PC-3 (cell line): Measurements from ENCODE around the gene MRC1. TPM values are rescaled to one million over a fixed set of nuclear protein-coding genes. Genes with fewer than 3 reads are reported as not detected.

Source experiments
- ATAC-seq: fragments of 200-7000 bp; cut with Tn5 transposase; 2 replicates; pipeline ENCODE4 v1.9.1; 2020; ENCODE audit warnings: mild to moderate bottlenecking, moderate library complexity
- Bru-seq: library from RNA; stranded (reverse); fragments of 400-500 nt; gene quantifications from one replicate; lab custom pipeline; 2021; lab: Mats Ljungman, UMichigan
- BruChase-seq, 2 experiments: library from RNA; stranded (reverse); fragments of 400-500 nt; gene quantifications; one replicate each; lab custom pipeline; 2021; lab: Mats Ljungman, UMichigan
- BruUV-seq: library from RNA; stranded (reverse); fragments of 400-500 nt; replicated peaks from 2 replicates; lab custom pipeline; 2021; lab: Mats Ljungman, UMichigan
- CTCF ChIA-PET: fragments of 300-600 bp; sonication (Branson Sonifier 250); formaldehyde crosslinking; loops from one replicate; lab custom pipeline; 2022; ENCODE audit warnings: antibody characterized with exemption; lab: Charles Lee
- POLR2A ChIA-PET: fragments of 300-600 bp; sonication (Branson Sonifier 250); formaldehyde crosslinking; loops from one replicate; lab custom pipeline; 2022; ENCODE audit warnings: antibody characterized with exemption; ENCODE audit not compliant: unreplicated experiment; lab: Charles Lee
- DNase-seq: peaks from one replicate; pipeline ENCODE4 v3.0.0-alpha.2; 2015
- H2AFZ ChIP-seq: fragments of 300-600 bp; sonication (generic); 2 replicates; pipeline ENCODE4 v1.6.0; 2016; ENCODE audit warnings: antibody characterized with exemption, low read length
- H3F3A ChIP-seq: fragments of 300-600 bp; sonication (generic); one replicate; pipeline ENCODE4 v1.6.0; 2017; ENCODE audit warnings: antibody characterized with exemption, low read length, control low read depth, mild to moderate bottlenecking; ENCODE audit not compliant: unreplicated experiment
- H3K27ac ChIP-seq: fragments of 300-600 bp; sonication (generic); 2 replicates; pipeline ENCODE4 v1.5.1; 2016; ENCODE audit warnings: mild to moderate bottlenecking, low read length
- H3K27me3 ChIP-seq: fragments of 300-600 bp; sonication (generic); 2 replicates; pipeline ENCODE4 v1.6.1; 2016; ENCODE audit warnings: low read length, mixed read lengths
- H3K36me3 ChIP-seq: fragments of 300-600 bp; sonication (generic); 2 replicates; pipeline ENCODE4 v1.6.1; 2016; ENCODE audit warnings: low read depth, mixed run types, low read length, mixed read lengths
- H3K4me1 ChIP-seq: fragments of 300-600 bp; sonication (generic); 2 replicates; pipeline ENCODE4 v1.5.1; 2016; ENCODE audit warnings: low read length; ENCODE audit not compliant: insufficient read depth
- H3K4me2 ChIP-seq: fragments of 300-600 bp; sonication (generic); 2 replicates; pipeline ENCODE4 v1.6.0; 2016; ENCODE audit warnings: low read length
- H3K4me3 ChIP-seq: fragments of 300-600 bp; sonication (generic); 2 replicates; pipeline ENCODE4 v1.5.1; 2016; ENCODE audit warnings: mild to moderate bottlenecking, low read length, mixed read lengths
- H3K79me2 ChIP-seq: fragments of 300-600 bp; sonication (generic); 2 replicates; pipeline ENCODE4 v1.6.1; 2017; ENCODE audit warnings: low read length, mixed read lengths
- H3K9ac ChIP-seq: fragments of 300-600 bp; sonication (generic); 2 replicates; pipeline ENCODE4 v1.6.0; 2016; ENCODE audit warnings: mild to moderate bottlenecking, low read length
- H3K9me2 ChIP-seq: fragments of 300-600 bp; sonication (generic); replicated peaks from 2 replicates; pipeline ENCODE4 v1.6.1; 2016; ENCODE audit warnings: mixed run types, low read length, mixed read lengths
- H3K9me3 ChIP-seq: fragments of 300-600 bp; sonication (generic); 2 replicates; pipeline ENCODE4 v1.6.1; 2016; ENCODE audit warnings: low read length, mixed read lengths
- H4K20me1 ChIP-seq: fragments of 300-600 bp; sonication (generic); 2 replicates; pipeline ENCODE4 v1.6.1; 2016; ENCODE audit warnings: low read length, mixed read lengths
- CTCF ChIP-seq: fragments of 300-600 bp; sonication (generic); conservative IDR thresholded peaks from 2 replicates; pipeline ENCODE4 v1.5.1; 2017; ENCODE audit warnings: antibody characterized with exemption, low read depth, mild to moderate bottlenecking, low read length
- EZH2 ChIP-seq: fragments of 300-600 bp; sonication (generic); IDR thresholded peaks from one replicate; pipeline ENCODE4 v1.6.1; 2017; ENCODE audit warnings: antibody characterized with exemption, mild to moderate bottlenecking, low read length; ENCODE audit not compliant: unreplicated experiment
- EZH2phosphoT487 ChIP-seq: fragments of 300-600 bp; sonication (generic); IDR thresholded peaks from 2 replicates; pipeline ENCODE4 v1.6.1; 2018; ENCODE audit warnings: mild to moderate bottlenecking, antibody characterized with exemption, low read length, borderline replicate concordance
- intact Hi-C: fragments of 100-400 bp; cut with micrococcal nuclease; formaldehyde crosslinking; loops from 2 replicates; pipeline ENCODE4 v1.9.0; 2023
- long read RNA-seq: library from polyadenylated mRNA; unstranded; transcript quantifications from one replicate; pipeline ENCODE4 v2.0.0, GENCODE V29; 2021; ENCODE audit not compliant: unreplicated experiment
- total RNA-seq: library from RNA; depleted of rRNA; stranded (reverse); fragments of >200 nt; gene quantifications from 2 replicates; pipeline ENCODE4 v1.2.3, GENCODE V29; 2014; rRNA removed

The MRC1 gene
- total RNA-seq = not detected in 2 replicates
- percentile 10 among the genes with signal in this experiment for Bru-seq, nascent RNA
- percentile 29 among the genes with signal in this experiment for BruChase-seq, experiment 1, labeled RNA remaining after a 6-hour chase
- BruChase-seq, experiment 2, labeled RNA remaining after a 2-hour chase = percentile 25 among the genes with signal in this experiment
- long read RNA-seq = 0 reads

DNA sequence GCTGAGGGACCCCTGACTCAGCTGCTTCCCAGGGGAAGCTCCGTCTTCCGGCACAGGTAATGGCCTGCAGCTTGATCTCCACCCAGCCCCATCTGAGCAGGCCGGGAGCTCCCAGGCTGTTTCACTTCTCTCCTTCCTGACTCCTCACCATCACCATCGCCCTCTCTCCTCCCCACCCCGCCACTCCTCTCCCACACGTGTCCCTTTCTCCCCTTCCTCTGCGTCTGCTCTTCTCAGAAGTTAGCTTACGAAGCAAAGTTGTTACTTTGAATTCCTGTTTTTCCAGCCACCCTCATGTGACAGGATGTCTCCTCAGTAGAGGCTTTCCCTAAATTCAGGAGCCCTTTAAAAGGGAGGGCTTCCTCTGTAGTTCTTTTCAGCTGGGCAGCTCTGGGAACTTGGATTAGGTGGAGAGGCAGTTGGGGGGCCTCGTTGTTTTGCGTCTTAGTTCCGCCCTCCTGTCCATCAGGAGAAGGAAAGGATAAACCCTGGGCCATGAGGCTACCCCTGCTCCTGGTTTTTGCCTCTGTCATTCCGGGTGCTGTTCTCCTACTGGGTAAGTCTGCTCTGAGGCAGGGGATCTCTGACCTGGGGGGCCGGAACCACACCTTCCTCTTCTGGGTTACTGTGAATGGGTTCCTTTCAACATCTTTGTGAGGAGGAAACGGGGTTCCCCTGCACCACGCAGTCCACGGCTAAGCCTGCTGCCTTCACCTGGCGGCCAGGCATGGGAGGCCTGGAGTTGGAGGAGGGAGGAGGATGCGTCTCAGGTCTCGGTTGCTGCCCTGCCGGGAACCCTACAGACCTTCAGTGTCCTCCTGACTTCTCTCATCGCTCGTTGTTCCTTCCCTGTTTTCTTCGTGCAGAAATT is at the start of gene MRC1:
MRC1 (plus strand) TSS at position 378 of the 871 bp plus-strand sequence; CDS start at position 496, 118 bp downstream.
- Histone ChIP-seq H3K27ac (no peak within 1 kb of the TSS), H3F3A (no peaks in the 10 kb centered on the region), H3K27me3 (no peaks in the 10 kb centered on the region), H3K79me2 (no peaks in the 10 kb centered on the region), H3K4me1 (no peaks in the 10 kb centered on the region), H3K4me3 (no peak within 1 kb of the TSS), H3K9me2 (no peaks in the 10 kb centered on the region), H2AFZ (no peak within 1 kb of the TSS), H3K36me3 (no peaks in the 10 kb centered on the region), H3K4me2 (no peak within 1 kb of the TSS), H3K9me3 (no peaks in the 10 kb centered on the region), H4K20me1 (no peaks in the 10 kb centered on the region), H3K9ac (no peak within 1 kb of the TSS)
- BruUV-seq = no TSS peak
- DNase-seq (no peak), ATAC-seq (no peak)
- TF ChIP-seq CTCF = no peak
- TF ChIP-seq EZH2 = no peak
- TF ChIP-seq EZH2phosphoT487 = no peak
- intact Hi-C loops = no loop called here
- POLR2A ChIA-PET = no interaction called here
- CTCF ChIA-PET = no interaction called here

- TF ChIP-seq CTCF (no peak), EZH2 (no peak), EZH2phosphoT487 (no peak)
- H3K9ac ChIP-seq = no peak overlapping the region
- no peaks in the 10 kb centered on the region for H4K20me1 ChIP-seq
- H3K27ac ChIP-seq = no peak overlapping the region
- CTCF ChIA-PET = no interaction called here
- no peak for ATAC-seq
- H3K4me1 ChIP-seq = no peaks in the 10 kb centered on the region
- H3K4me2 ChIP-seq = no peak overlapping the region
- H3K9me2 ChIP-seq = no peaks in the 10 kb centered on the region
- no peaks in the 10 kb centered on the region for H3K9me3 ChIP-seq
- no peaks in the 10 kb centered on the region for H3F3A ChIP-seq
- no peak overlapping the region for H2AFZ ChIP-seq
- POLR2A ChIA-PET = no interaction called here
- no peak for DNase-seq
- H3K79me2 ChIP-seq = no peaks in the 10 kb centered on the region
- intact Hi-C loops = no loop called here
- H3K4me3 ChIP-seq = no peak overlapping the region
- BruUV-seq = no TSS peak
- H3K36me3 ChIP-seq = no peaks in the 10 kb centered on the region
- no peaks in the 10 kb centered on the region for H3K27me3 ChIP-seq
Measured at GRCh38 chr10:17764142-17764541, 45.0 kb upstream of the MRC1 start.
